Lower lobe of right lung (tissue), 2 donors: ENCODE measurements around the gene SLX9. TPM values are rescaled to one million over a fixed set of nuclear protein-coding genes. Genes with fewer than 3 reads are reported as not detected.

Experiments
- ATAC-seq, 2 donors: fragments of 200-7000 bp; cut with Tn5 transposase; one replicate each; pipeline ENCODE4 v1.9.1; 2020 to 2022; ENCODE audit warnings: mild to moderate bottlenecking in 2 of 2, moderate library complexity in 2 of 2
- DNase-seq: peaks from one replicate; pipeline ENCODE4 v3.0.0-alpha.2; 2020
- H3K27ac ChIP-seq: fragments of 200-600 bp; one replicate; pipeline ENCODE4 v1.8.0; 2022
- H3K27me3 ChIP-seq: fragments of 200-600 bp; one replicate; pipeline ENCODE4 v1.8.0; 2022; ENCODE audit warnings: low read depth
- H3K36me3 ChIP-seq: fragments of 200-600 bp; one replicate; pipeline ENCODE4 v1.8.0; 2022; ENCODE audit warnings: mild to moderate bottlenecking
- H3K4me1 ChIP-seq: fragments of 200-600 bp; one replicate; pipeline ENCODE4 v1.8.0; 2022
- H3K4me3 ChIP-seq: fragments of 200-600 bp; one replicate; pipeline ENCODE4 v1.8.0; 2022; ENCODE audit warnings: mild to moderate bottlenecking
- H3K9me3 ChIP-seq: fragments of 200-600 bp; one replicate; pipeline ENCODE4 v1.8.0; 2022
- CTCF ChIP-seq: fragments of 200-600 bp; IDR thresholded peaks from one replicate; pipeline ENCODE4 v1.8.0; 2022; ENCODE audit warnings: antibody characterized with exemption, mild to moderate bottlenecking
- intact Hi-C: fragments of 100-400 bp; cut with DNase I; formaldehyde crosslinking; loops from one replicate; pipeline ENCODE4 v1.11.0; 2022
- total RNA-seq: library from RNA; stranded (reverse); fragmentation: NEBNext Ultra II Directional; extraction: Animal tissue kit (Norgen Biotek cat#: 25700); gene quantifications from one replicate; pipeline ENCODE4 v1.2.1, GENCODE V29; 2021
- donor health status: DM: no; HTN: yes; CAD: no; lungs with severe emphysema.

The SLX9 gene
- total RNA-seq, 1 donor from 2014 or later = 15.7 TPM

GRCh38 chr21:44964381-44964780, 24.6 kb downstream of the SLX9 start:
- no peaks in the 10 kb centered on the region for H3K27me3 ChIP-seq
- ATAC-seq (no peak), DNase-seq (peak; percentile 34)
- H3K9me3 ChIP-seq = no peaks in the 10 kb centered on the region
- no peak for TF ChIP-seq CTCF
- intact Hi-C loops = no loop called here
- H3K4me3 ChIP-seq = no peak overlapping the region
- peaks cover 66% of the 10 kb centered on the region for H3K4me1 ChIP-seq
- no peak overlapping the region for H3K27ac ChIP-seq
- peaks cover 12% of the 10 kb centered on the region for H3K36me3 ChIP-seq

- no peak for TF ChIP-seq CTCF
- peak; percentile 35 for DNase-seq
- Histone ChIP-seq H3K4me1 (peaks cover 66% of the 10 kb centered on the region), H3K9me3 (no peaks in the 10 kb centered on the region), H3K27me3 (no peaks in the 10 kb centered on the region), H3K36me3 (peaks cover 6% of the 10 kb centered on the region), H3K4me3 (no peak overlapping the region), H3K27ac (no peak overlapping the region)
- no peak for ATAC-seq
- intact Hi-C loops = no loop called here
These were observed 25.6 kb downstream of the SLX9 start for GRCh38 chr21:44965251-44966022.

GRCh38 chr21:44966135-44967081, 26.6 kb downstream of the SLX9 start:
- intact Hi-C loops = no loop called here
- Histone ChIP-seq H3K4me3 (no peak overlapping the region), H3K9me3 (no peaks in the 10 kb centered on the region), H3K27ac (peak overlapping the region; percentile 51), H3K36me3 (peaks cover 5% of the 10 kb centered on the region), H3K4me1 (peaks cover 66% of the 10 kb centered on the region), H3K27me3 (no peaks in the 10 kb centered on the region)
- peak; percentile 71 for DNase-seq
- peak; percentile 5 to 39 for ATAC-seq
- TF ChIP-seq CTCF = no peak

- no peaks in the 10 kb centered on the region for H3K27me3 ChIP-seq
- TF ChIP-seq CTCF = no peak
- DNase-seq (no peak), ATAC-seq (peak; percentile 1 to 14)
- peaks cover 62% of the 10 kb centered on the region for H3K4me1 ChIP-seq
- H3K27ac ChIP-seq = peak overlapping the region; percentile 51
- peaks cover 5% of the 10 kb centered on the region for H3K36me3 ChIP-seq
- H3K9me3 ChIP-seq = no peaks in the 10 kb centered on the region
- intact Hi-C loops = no loop called here
- H3K4me3 ChIP-seq = no peak overlapping the region
These were observed 27.5 kb downstream of the SLX9 start for GRCh38 chr21:44967082-44968047.
